Heart right ventricle (tissue), 16 donors: Measurements from ENCODE around the gene GOSR2. TPM values are rescaled to one million over a fixed set of nuclear protein-coding genes. Genes with fewer than 3 reads are reported as not detected.

Experiments used
- ATAC-seq, 8 donors: fragments of 200-7000 bp; cut with Tn5 transposase; one replicate each; pipeline ENCODE4 v1.9.1; 2020; ENCODE audit warnings: mild to moderate bottlenecking in 8 of 8, moderate library complexity in 8 of 8, moderate number of reproducible peaks in 1 of 8
- DNase-seq, 2 donors: peaks; one replicate each; pipeline ENCODE4 v3.0.0-alpha.2; 2020
- H3K27ac ChIP-seq, 10 donors: fragments of 200-600 bp; sonication (generic) in 2 of 10; one replicate each; pipeline versions ENCODE4 v1.5.0 to v1.8.0; 2020 to 2022; ENCODE audit warnings: mild to moderate bottlenecking in 3 of 10
- H3K27me3 ChIP-seq, 7 donors: fragments of 200-600 bp; one replicate each; pipeline ENCODE4 v1.8.0; 2021 to 2022; ENCODE audit warnings: mild to moderate bottlenecking in 2 of 7
- H3K36me3 ChIP-seq, 9 donors: fragments of 200-600 bp; sonication (generic) in 1 of 9; one replicate each; pipeline versions ENCODE4 v1.5.0 to v1.8.0; 2020 to 2022; ENCODE audit warnings: mild to moderate bottlenecking in 2 of 9
- H3K4me1 ChIP-seq, 9 donors: fragments of 200-600 bp; sonication (generic) in 1 of 9; one replicate each; pipeline versions ENCODE4 v1.5.0 to v1.8.0; 2020 to 2022; ENCODE audit warnings: mild to moderate bottlenecking in 4 of 9
- H3K4me3 ChIP-seq, 10 donors: fragments of 200-600 bp; sonication (generic) in 2 of 10; one replicate each; pipeline versions ENCODE4 v1.5.0 to v1.8.0; 2020 to 2022; ENCODE audit warnings: mild to moderate bottlenecking in 7 of 10, moderate library complexity in 2 of 10
- H3K9me3 ChIP-seq, 11 donors: fragments of 200-600 bp in 10 of 11; sonication (generic) in 2 of 11; one replicate each; pipeline versions ENCODE4 v1.5.0 to v1.8.0; 2013 to 2022; ENCODE audit warnings: mild to moderate bottlenecking in 2 of 11, control low read depth in 1 of 11, moderate library complexity in 1 of 11
- WGBS, 2 donors: extraction: QIAGEN DNeasy Blood & Tissue Kit; methylation state at CpG; one replicate each; pipeline ENCODE4 v1.1.7; 2013; ENCODE audit warnings: inconsistent platforms in 1 of 2; 5-methylcytosine and 5-hydroxymethylcytosine counted together
- intact Hi-C, 10 donors: fragments of 100-400 bp; cut with DNase I; formaldehyde crosslinking; loops; one replicate each; pipeline versions ENCODE4 v1.11.1 to v1.14.2; 2022
- polyA plus RNA-seq, 2 donors: library from polyadenylated mRNA; stranded (reverse); fragments of 200-250 nt; gene quantifications; one replicate each; pipeline ENCODE4 v1.2.3, GENCODE V29; 2013
- total RNA-seq, 10 donors: library from RNA; stranded (reverse); fragmentation: NEBNext Ultra II Directional in 3 of 10; extraction: Animal tissue kit (Norgen Biotek cat#: 25700) in 3 of 10; gene quantifications; one replicate each; pipeline versions ENCODE4 v1.2.1 to v1.2.4, GENCODE V29; 2021 to 2023
- TF ChIP-seq, protein P1 (sequence below), 9 donors: fragments of 200-600 bp; sonication (generic) in 2 of 9; IDR thresholded peaks; one replicate each; pipeline versions ENCODE4 v1.5.0 to v1.8.0; 2021 to 2022; ENCODE audit warnings: antibody characterized with exemption in 9 of 9, mild to moderate bottlenecking in 5 of 9, moderate library complexity in 1 of 9
- donor health status: Arrhythmogenic right ventricular cardiomyopathy.
- donor health status: ischemic (EF 13 %, LVEDD 7.1; RV severe dilation, severe dysfunction).
- donor health status: healthy with polysubstance abuse.
- donor health status: DM: no; HTN: yes; CAD: no.
- donor health status: DM: no; HTN: no; CAD: no.
- donor health status: ischemic (EF 25% LVEDD 6.9; RV normal size, moderate dysfunction).
- donor health status: ischemic (EF 25% LVEDD 5.7; RV mildly dilated, moderate dysfunction).
- donor health status: healthy.
- donor health status: DM: yes; HTN: yes; CAD: no.
- donor health status: Ischemic cardiomyopathy.
- donor health status: ischemic (EF 35%, LVEDD 5.7; RV mildly dilated, moderate dysfunction).
- donor health status: nonischemic (EF 11% LVEDD 7.7; RV severe dilation, severe dysfunction).
- donor health status: DM: yes; HTN: yes; CAD: no.
- donor health status: PGD.
- donor health status: ischemic (EF 29% LVEDD 5.4; RV normal size, mild dysfunction).
- donor health status: nonischemic (EF 23%, LVEDD 6.1; RV moderate dilation, normal function).

GOSR2 gene
- total and polyA plus RNA-seq, 12 donors = 20.3 to 47.3 (median 40.0) TPM

DNA sequence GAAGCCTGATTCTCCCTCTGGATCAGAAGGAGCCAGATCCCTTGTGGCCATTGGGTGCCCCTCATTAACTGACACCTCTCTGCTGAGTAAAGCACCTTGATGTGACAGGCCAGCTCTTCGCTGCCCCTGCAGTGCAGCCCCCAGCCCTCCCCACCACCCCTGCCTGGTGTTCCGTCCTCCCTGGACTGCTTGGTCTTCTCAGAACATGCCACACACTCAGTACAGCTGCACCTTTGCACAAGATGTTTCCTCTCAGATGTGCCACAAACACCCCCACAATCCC is 20.2 kb downstream of the GOSR2 start:
- intact Hi-C loops = loop anchor here in 8 of 10 donors (2.0 to 10.0 kb wide), 5 partner anchors 54 to 100 kb away; no protein-coding TSS in a partner anchor
- Histone ChIP-seq H3K27me3 (no peaks in the 10 kb centered on the region), H3K36me3 (peaks cover 0 to 41% (median 17%) of the 10 kb centered on the region in 9 donors), H3K27ac (no peak overlapping the region), H3K4me3 (no peak overlapping the region), H3K4me1 (peaks cover 0 to 34% (median 18%) of the 10 kb centered on the region in 9 donors), H3K9me3 (no peaks in the 10 kb centered on the region)
- no peak for DNase-seq
- TF ChIP-seq, protein P1, sequence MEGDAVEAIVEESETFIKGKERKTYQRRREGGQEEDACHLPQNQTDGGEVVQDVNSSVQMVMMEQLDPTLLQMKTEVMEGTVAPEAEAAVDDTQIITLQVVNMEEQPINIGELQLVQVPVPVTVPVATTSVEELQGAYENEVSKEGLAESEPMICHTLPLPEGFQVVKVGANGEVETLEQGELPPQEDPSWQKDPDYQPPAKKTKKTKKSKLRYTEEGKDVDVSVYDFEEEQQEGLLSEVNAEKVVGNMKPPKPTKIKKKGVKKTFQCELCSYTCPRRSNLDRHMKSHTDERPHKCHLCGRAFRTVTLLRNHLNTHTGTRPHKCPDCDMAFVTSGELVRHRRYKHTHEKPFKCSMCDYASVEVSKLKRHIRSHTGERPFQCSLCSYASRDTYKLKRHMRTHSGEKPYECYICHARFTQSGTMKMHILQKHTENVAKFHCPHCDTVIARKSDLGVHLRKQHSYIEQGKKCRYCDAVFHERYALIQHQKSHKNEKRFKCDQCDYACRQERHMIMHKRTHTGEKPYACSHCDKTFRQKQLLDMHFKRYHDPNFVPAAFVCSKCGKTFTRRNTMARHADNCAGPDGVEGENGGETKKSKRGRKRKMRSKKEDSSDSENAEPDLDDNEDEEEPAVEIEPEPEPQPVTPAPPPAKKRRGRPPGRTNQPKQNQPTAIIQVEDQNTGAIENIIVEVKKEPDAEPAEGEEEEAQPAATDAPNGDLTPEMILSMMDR (IDR thresholded peaks at IDR 0.05) = no peak
- 53 to 57% methylated on average over 2 of the region's 2 CpGs for WGBS, 2 donors
- ATAC-seq = peak in 4 of 8 donors; percentile 2 to 24 (median 8)

GRCh38 chr17:46943501-46944393 is 20.8 kb downstream of the GOSR2 start:
- Histone ChIP-seq H3K27ac (no peak overlapping the region), H3K4me1 (peaks cover 0 to 34% (median 18%) of the 10 kb centered on the region in 9 donors), H3K36me3 (peaks cover 0 to 41% (median 17%) of the 10 kb centered on the region in 9 donors), H3K27me3 (no peaks in the 10 kb centered on the region), H3K9me3 (no peaks in the 10 kb centered on the region), H3K4me3 (no peak overlapping the region)
- TF ChIP-seq, protein P1 (IDR thresholded peaks at IDR 0.05) = no peak
- intact Hi-C loops = loop anchor here in 8 of 10 donors (2.0 to 10.0 kb wide), 6 partner anchors 53 to 101 kb away; no protein-coding TSS in a partner anchor
- DNase-seq (no peak), ATAC-seq (peak in 7 of 8 donors; percentile 14 to 40 (median 30))
- WGBS, 2 donors = 20 to 21% methylated on average over 21 of the region's 21 CpGs

- TF ChIP-seq, protein P1 (IDR thresholded peaks at IDR 0.05) = no peak
- ATAC-seq (no peak), DNase-seq (no peak)
- 49 to 52% methylated on average over 10 of the region's 10 CpGs for WGBS, 2 donors
- Histone ChIP-seq H3K27me3 (no peaks in the 10 kb centered on the region), H3K4me3 (no peak overlapping the region), H3K27ac (no peak overlapping the region), H3K9me3 (no peaks in the 10 kb centered on the region), H3K4me1 (peaks cover 0 to 34% (median 18%) of the 10 kb centered on the region in 9 donors), H3K36me3 (peaks cover 0 to 37% (median 6%) of the 10 kb centered on the region in 9 donors)
- intact Hi-C loops = loop anchor here in 4 of 10 donors (2.0 to 10.0 kb wide), 3 partner anchors 52 to 100 kb away; no protein-coding TSS in a partner anchor
Measured at GRCh38 chr17:46944931-46945330, 22.0 kb downstream of the GOSR2 start.

- no peak for DNase-seq
- Histone ChIP-seq H3K27ac (no peak overlapping the region), H3K27me3 (peaks cover 0 to 14% (median 0%) of the 10 kb centered on the region in 7 donors), H3K9me3 (no peaks in the 10 kb centered on the region), H3K4me1 (peaks cover 0 to 36% (median 20%) of the 10 kb centered on the region in 9 donors), H3K4me3 (no peak overlapping the region), H3K36me3 (peaks cover 0 to 16% (median 0%) of the 10 kb centered on the region in 9 donors)
- TF ChIP-seq, protein P1 (IDR thresholded peaks at IDR 0.05) = no peak
- ATAC-seq = no peak
- WGBS, 2 donors = 59 to 63% methylated on average over 3 of the region's 3 CpGs
- intact Hi-C loops = loop anchor here in 2 of 10 donors (5.0 to 10.0 kb wide), 2 partner anchors 50 to 102 kb away; no protein-coding TSS in a partner anchor
Measured at GRCh38 chr17:46947216-46947615, 24.3 kb downstream of the GOSR2 start.
